ENCODE measurements around the gene SCAMP5. TPM values are rescaled to one million over a fixed set of nuclear protein-coding genes. Genes with fewer than 3 reads are reported as not detected.
A peak's percentile ranks its signal among the peaks of the same experiment; 100 is the strongest.

Gene SCAMP5
- total RNA-seq, 1 donor from 2014 or later, result 3.6 TPM

GRCh38 chr15:75008221-75008625, 12.9 kb downstream of the SCAMP5 start:
- intact Hi-C loops (cut with DNase I), result no loop called here
- DNase-seq (ENCODE audit: low spot score), result no peak

- no peak for DNase-seq (ENCODE audit: low spot score)
- intact Hi-C loops (cut with DNase I), result no loop called here
These were observed 13.4 kb downstream of the SCAMP5 start for GRCh38 chr15:75008629-75009326.

GRCh38 chr15:75016431-75016830, 21.1 kb downstream of the SCAMP5 start:
- DNase-seq (ENCODE audit: low spot score), result no peak
- intact Hi-C loops (cut with DNase I), result no loop called here

GRCh38 chr15:75019916-75020315, 24.6 kb downstream of the SCAMP5 start:
- no peak for DNase-seq (ENCODE audit: low spot score)
- intact Hi-C loops (cut with DNase I), result loop anchor here (5.0 to 10.0 kb wide), 2 partner anchors 58 to 285 kb away; no protein-coding TSS in a partner anchor

GRCh38 chr15:75021341-75021740, 26.0 kb downstream of the SCAMP5 start:
- DNase-seq (ENCODE audit: low spot score), result no peak
- intact Hi-C loops (cut with DNase I), result loop anchor here (5.0 to 10.0 kb wide), 2 partner anchors 59 to 283 kb away; no protein-coding TSS in a partner anchor

GRCh38 chr15:75022783-75023180, 27.4 kb downstream of the SCAMP5 start:
- no peak for DNase-seq (ENCODE audit: low spot score)
- intact Hi-C loops (cut with DNase I), result loop anchor here (5.0 to 10.0 kb wide), 2 partner anchors 60 to 282 kb away; no protein-coding TSS in a partner anchor

- intact Hi-C loops (cut with DNase I), result loop anchor here (5.0 to 10.0 kb wide), 2 partner anchors 61 to 281 kb away; no protein-coding TSS in a partner anchor
These were observed 28.0 kb downstream of the SCAMP5 start, which contains the start of gene PPCDC for GRCh38 chr15:75023181-75023871. TSS of gene PPCDC (plus strand) at chr15:75023590. CDS start at chr15:75028319, 4,729 bp downstream.

GRCh38 chr15:75023872-75024636, 28.7 kb downstream of the SCAMP5 start:
- intact Hi-C loops (cut with DNase I), result loop anchor here (5.0 to 10.0 kb wide), 2 partner anchors 62 to 281 kb away; no protein-coding TSS in a partner anchor

More at GRCh38 chr15:75023181-75023871, 28.0 kb downstream of the SCAMP5 start, which contains the start of gene PPCDC:
- DNase-seq (ENCODE audit: low spot score), result peak; percentile 98

GRCh38 chr15:75025107-75025506, 29.7 kb downstream of the SCAMP5 start:
- no peak for DNase-seq (ENCODE audit: low spot score)
- intact Hi-C loops (cut with DNase I), result loop anchor here (10.0 kb wide), 1 partner anchor 280 kb away; no protein-coding TSS in a partner anchor

More at GRCh38 chr15:75023872-75024636, 28.7 kb downstream of the SCAMP5 start:
- no peak for DNase-seq (ENCODE audit: low spot score)

GRCh38 chr15:75025548-75026260, 30.3 kb downstream of the SCAMP5 start:
- no peak for DNase-seq (ENCODE audit: low spot score)
- intact Hi-C loops (cut with DNase I), result loop anchor here (10.0 kb wide), 1 partner anchor 279 kb away; no protein-coding TSS in a partner anchor

GRCh38 chr15:75027551-75027950, 32.2 kb downstream of the SCAMP5 start:
- no peak for DNase-seq (ENCODE audit: low spot score)
- intact Hi-C loops (cut with DNase I), result loop anchor here (10.0 kb wide), 1 partner anchor 277 kb away; no protein-coding TSS in a partner anchor

- intact Hi-C loops (cut with DNase I), result loop anchor here (1.0 to 10.0 kb wide), 3 partner anchors 14 to 276 kb away; no protein-coding TSS in a partner anchor
These were observed 33.6 kb downstream of the SCAMP5 start for GRCh38 chr15:75028991-75029377.

GRCh38 chr15:75029378-75030022, 34.1 kb downstream of the SCAMP5 start:
- intact Hi-C loops (cut with DNase I), result loop anchor here (1.0 to 10.0 kb wide), 3 partner anchors 13 to 275 kb away; no protein-coding TSS in a partner anchor

More at GRCh38 chr15:75028991-75029377, 33.6 kb downstream of the SCAMP5 start:
- DNase-seq (ENCODE audit: low spot score), result no peak

GRCh38 chr15:75030023-75030413, 34.7 kb downstream of the SCAMP5 start:
- intact Hi-C loops (cut with DNase I), result no loop called here
- DNase-seq (ENCODE audit: low spot score), result no peak

More at GRCh38 chr15:75029378-75030022, 34.1 kb downstream of the SCAMP5 start:
- peak; percentile 96 for DNase-seq (ENCODE audit: low spot score)

- DNase-seq (ENCODE audit: low spot score), result no peak
- intact Hi-C loops (cut with DNase I), result no loop called here
These were observed 35.1 kb downstream of the SCAMP5 start for GRCh38 chr15:75030424-75030823.

- DNase-seq (ENCODE audit: low spot score), result no peak
- intact Hi-C loops (cut with DNase I), result no loop called here
These were observed 36.5 kb downstream of the SCAMP5 start for GRCh38 chr15:75031848-75032247.

GRCh38 chr15:75032395-75032794, 37.0 kb downstream of the SCAMP5 start:
- DNase-seq (ENCODE audit: low spot score), result no peak
- intact Hi-C loops (cut with DNase I), result no loop called here

GRCh38 chr15:75033809-75034208, 38.4 kb downstream of the SCAMP5 start:
- no peak for DNase-seq (ENCODE audit: low spot score)
- intact Hi-C loops (cut with DNase I), result no loop called here

Data from cardiac septum (tissue), 1 donor.